Peyer's patch (tissue), 4 donors: Measurements from ENCODE around the gene CTNNA2. TPM values are rescaled to one million over a fixed set of nuclear protein-coding genes. Genes with fewer than 3 reads are reported as not detected.

Experiments
- DNase-seq, 3 donors: peaks; one replicate each; pipeline ENCODE4 v3.0.0-alpha.2; 2017 to 2019
- H3K27ac ChIP-seq, 4 donors: fragments of 200-600 bp; sonication (generic); one replicate each; pipeline ENCODE4 v1.5.1; 2016 to 2019
- H3K27me3 ChIP-seq, 2 donors: fragments of 200-600 bp; sonication (generic); one replicate each; pipeline ENCODE4 v1.5.1; 2019
- H3K36me3 ChIP-seq, 3 donors: fragments of 200-600 bp; sonication (generic); one replicate each; pipeline ENCODE4 v1.5.1; 2016 to 2019
- H3K4me1 ChIP-seq, 4 donors: fragments of 200-600 bp; sonication (generic); one replicate each; pipeline ENCODE4 v1.5.1; 2016 to 2019
- H3K4me3 ChIP-seq, 4 donors: fragments of 200-600 bp; sonication (generic); 1 replicate in 3 of 4; 2 replicates in 1 of 4; pipeline ENCODE4 v1.5.1; 2016 to 2019; ENCODE audit warnings: mild to moderate bottlenecking in 1 of 4
- H3K9me3 ChIP-seq, 4 donors: fragments of 200-600 bp; sonication (generic); one replicate each; pipeline ENCODE4 v1.5.1; 2016 to 2019; ENCODE audit warnings: mild to moderate bottlenecking in 1 of 4
- POLR2A ChIP-seq, 2 donors: fragments of 450-650 bp; IDR thresholded peaks; one replicate each; pipeline ENCODE4 v1.5.1; 2017; ENCODE audit warnings: antibody characterized with exemption in 2 of 2, mild to moderate bottlenecking in 2 of 2, moderate library complexity in 2 of 2
- total RNA-seq, 4 donors: library from RNA; depleted of rRNA; stranded (reverse); fragments of >200 nt; gene quantifications; one replicate each; pipeline ENCODE4 v1.1.0, GENCODE V29; 2016
- TF ChIP-seq, protein P1 (sequence below), 6 experiments: fragments of 450-650 bp in 4 of 6; fragments of 200-600 bp in 2 of 6; sonication (generic) in 1 of 6; IDR thresholded peaks; one replicate each; pipeline ENCODE4 v1.5.1; 2017 to 2019; ENCODE audit warnings: antibody characterized with exemption in 6 of 6, mild to moderate bottlenecking in 3 of 6, moderate library complexity in 1 of 6

The CTNNA2 gene
- total RNA-seq, 4 donors from 2014 or later: 0.67 to 5.3 (median 0.88) TPM; not detected in 1

DNA sequence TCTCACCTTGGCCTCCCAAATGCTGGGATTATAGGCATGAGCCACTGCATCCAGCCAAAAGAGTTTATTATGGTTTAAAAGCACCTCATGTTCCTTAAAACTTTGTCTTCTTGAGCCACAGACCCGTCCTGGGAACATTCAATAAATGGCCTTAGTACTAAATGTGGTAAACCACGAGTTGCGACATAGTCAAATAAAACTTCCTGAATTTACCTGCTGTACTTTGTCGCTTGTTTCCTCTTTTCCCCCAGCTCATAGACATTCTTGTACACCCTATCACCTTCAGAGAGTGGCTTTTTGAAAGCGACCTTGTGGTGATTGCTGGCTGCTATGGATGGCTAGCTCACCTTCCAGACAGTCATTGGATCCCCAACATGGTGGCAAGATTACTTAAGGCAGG lies 481.3 kb downstream of the CTNNA2 start:
- Histone ChIP-seq H3K9me3 (no peaks in the 10 kb centered on the region), H3K4me1 (no peaks in the 10 kb centered on the region), H3K36me3 (no peaks in the 10 kb centered on the region), H3K27ac (no peak overlapping the region), H3K27me3 (no peaks in the 10 kb centered on the region), H3K4me3 (no peak overlapping the region)
- no peak for DNase-seq
- TF ChIP-seq, protein P1, sequence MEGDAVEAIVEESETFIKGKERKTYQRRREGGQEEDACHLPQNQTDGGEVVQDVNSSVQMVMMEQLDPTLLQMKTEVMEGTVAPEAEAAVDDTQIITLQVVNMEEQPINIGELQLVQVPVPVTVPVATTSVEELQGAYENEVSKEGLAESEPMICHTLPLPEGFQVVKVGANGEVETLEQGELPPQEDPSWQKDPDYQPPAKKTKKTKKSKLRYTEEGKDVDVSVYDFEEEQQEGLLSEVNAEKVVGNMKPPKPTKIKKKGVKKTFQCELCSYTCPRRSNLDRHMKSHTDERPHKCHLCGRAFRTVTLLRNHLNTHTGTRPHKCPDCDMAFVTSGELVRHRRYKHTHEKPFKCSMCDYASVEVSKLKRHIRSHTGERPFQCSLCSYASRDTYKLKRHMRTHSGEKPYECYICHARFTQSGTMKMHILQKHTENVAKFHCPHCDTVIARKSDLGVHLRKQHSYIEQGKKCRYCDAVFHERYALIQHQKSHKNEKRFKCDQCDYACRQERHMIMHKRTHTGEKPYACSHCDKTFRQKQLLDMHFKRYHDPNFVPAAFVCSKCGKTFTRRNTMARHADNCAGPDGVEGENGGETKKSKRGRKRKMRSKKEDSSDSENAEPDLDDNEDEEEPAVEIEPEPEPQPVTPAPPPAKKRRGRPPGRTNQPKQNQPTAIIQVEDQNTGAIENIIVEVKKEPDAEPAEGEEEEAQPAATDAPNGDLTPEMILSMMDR (IDR thresholded peaks at IDR 0.05): no peak
- no peak for TF ChIP-seq POLR2A (IDR thresholded peaks at IDR 0.05)

GRCh38 chr2:79994965-79995364 lies 482.1 kb downstream of the CTNNA2 start:
- no peaks in the 10 kb centered on the region for H3K27me3 ChIP-seq
- no peaks in the 10 kb centered on the region for H3K4me1 ChIP-seq
- no peak for TF ChIP-seq POLR2A (IDR thresholded peaks at IDR 0.05)
- TF ChIP-seq, protein P1 (IDR thresholded peaks at IDR 0.05): no peak
- no peak overlapping the region for H3K4me3 ChIP-seq
- H3K36me3 ChIP-seq: no peaks in the 10 kb centered on the region
- DNase-seq: no peak
- H3K27ac ChIP-seq: no peak overlapping the region
- no peaks in the 10 kb centered on the region for H3K9me3 ChIP-seq

DNA sequence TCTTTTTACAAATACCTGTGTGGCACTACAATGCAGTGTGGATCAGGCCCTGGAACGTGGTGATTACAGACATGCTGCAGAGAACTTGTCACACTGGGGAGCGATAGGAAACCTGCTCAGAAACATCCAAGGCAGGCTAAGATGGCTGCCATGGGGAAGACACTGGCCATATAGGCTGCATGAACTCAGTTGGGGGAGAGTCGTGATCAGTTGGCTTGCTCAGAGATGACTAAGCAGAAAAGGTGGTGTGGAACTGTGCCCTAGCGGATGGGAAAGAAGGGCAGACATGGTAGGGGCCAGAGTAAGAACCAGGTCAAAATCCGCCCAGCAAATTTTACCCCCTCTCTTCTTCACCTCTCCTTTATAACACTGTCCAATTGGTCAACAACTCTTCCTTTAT lies 483.9 kb downstream of the CTNNA2 start:
- no peaks in the 10 kb centered on the region for H3K27me3 ChIP-seq
- no peak for DNase-seq
- no peak overlapping the region for H3K4me3 ChIP-seq
- H3K4me1 ChIP-seq: no peaks in the 10 kb centered on the region
- H3K27ac ChIP-seq: no peak overlapping the region
- no peaks in the 10 kb centered on the region for H3K9me3 ChIP-seq
- TF ChIP-seq, protein P1 (IDR thresholded peaks at IDR 0.05): no peak
- TF ChIP-seq POLR2A (IDR thresholded peaks at IDR 0.05): no peak
- H3K36me3 ChIP-seq: no peaks in the 10 kb centered on the region

DNA sequence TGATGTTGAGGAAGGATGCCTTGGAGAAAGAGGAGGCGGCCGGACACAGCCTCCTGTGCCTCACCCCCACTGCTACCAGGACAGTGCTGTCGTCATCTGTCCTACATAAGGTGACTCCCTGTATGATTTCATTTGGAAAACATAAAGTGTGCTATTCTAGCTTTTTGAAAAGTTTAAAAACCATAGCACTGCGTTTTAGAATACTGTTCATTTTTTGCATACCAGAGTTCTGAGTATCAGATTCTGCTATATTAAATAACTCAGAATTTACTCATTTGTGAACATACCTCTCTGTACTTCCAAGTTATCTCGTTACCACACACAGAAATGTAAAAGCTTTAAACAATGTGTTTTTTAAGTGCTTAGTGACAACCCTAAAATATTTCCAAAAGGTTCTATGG lies 488.9 kb downstream of the CTNNA2 start:
- Histone ChIP-seq H3K4me1 (no peaks in the 10 kb centered on the region), H3K4me3 (no peak overlapping the region), H3K36me3 (no peaks in the 10 kb centered on the region), H3K27me3 (no peaks in the 10 kb centered on the region), H3K27ac (no peak overlapping the region), H3K9me3 (no peaks in the 10 kb centered on the region)
- TF ChIP-seq POLR2A (IDR thresholded peaks at IDR 0.05): no peak
- TF ChIP-seq, protein P1 (IDR thresholded peaks at IDR 0.05): no peak
- no peak for DNase-seq

DNA sequence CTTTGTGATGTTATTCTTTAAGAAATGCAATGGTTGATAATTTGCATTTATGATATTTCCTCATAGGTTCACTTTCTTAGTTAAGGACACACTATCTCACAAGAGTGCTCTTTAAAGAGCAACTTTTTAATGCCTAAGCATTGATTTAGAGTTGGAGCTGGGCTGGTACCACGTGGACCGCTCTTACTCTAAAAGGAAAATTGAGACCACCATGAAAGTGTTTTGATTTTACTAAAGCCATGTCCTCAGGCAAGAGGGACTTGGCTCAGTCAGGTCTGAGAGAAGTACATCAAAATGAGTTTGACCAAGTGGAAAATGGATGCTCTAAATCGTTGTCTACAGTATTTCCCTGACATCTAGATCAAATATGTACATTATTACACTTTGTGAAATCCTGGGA lies 489.3 kb downstream of the CTNNA2 start:
- no peak overlapping the region for H3K27ac ChIP-seq
- H3K36me3 ChIP-seq: no peaks in the 10 kb centered on the region
- no peak for TF ChIP-seq POLR2A (IDR thresholded peaks at IDR 0.05)
- TF ChIP-seq, protein P1 (IDR thresholded peaks at IDR 0.05): no peak
- H3K27me3 ChIP-seq: no peaks in the 10 kb centered on the region
- no peak overlapping the region for H3K4me3 ChIP-seq
- no peak for DNase-seq
- no peaks in the 10 kb centered on the region for H3K4me1 ChIP-seq
- no peaks in the 10 kb centered on the region for H3K9me3 ChIP-seq

DNA sequence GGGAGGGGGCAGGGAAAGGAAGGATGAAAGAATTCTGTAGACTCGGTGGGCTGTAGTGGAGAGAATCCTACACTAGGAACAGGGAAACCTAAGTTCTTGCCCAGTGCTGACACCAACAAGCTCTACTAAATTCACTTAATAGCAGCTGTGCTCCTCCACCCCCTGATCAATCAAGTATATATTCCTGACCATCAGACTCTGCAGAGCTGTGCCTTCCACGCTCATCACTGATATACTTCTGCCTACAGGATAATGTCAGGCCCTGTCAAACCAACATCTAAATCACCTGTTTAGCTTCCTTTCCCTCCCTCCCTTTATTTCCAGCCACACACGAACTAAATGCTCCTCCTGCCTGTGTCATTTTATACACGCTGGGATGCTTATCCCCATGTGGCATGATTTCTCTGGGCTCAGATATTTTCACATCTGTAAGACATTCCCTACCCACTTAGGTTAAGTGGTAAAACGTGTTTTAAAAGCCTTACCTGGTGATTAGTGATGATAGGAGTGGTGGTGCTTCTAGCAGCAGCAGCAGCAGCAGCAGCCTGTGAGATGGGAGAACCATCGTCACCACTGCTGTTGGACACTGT lies 489.8 kb downstream of the CTNNA2 start:
- no peak overlapping the region for H3K4me3 ChIP-seq
- TF ChIP-seq POLR2A (IDR thresholded peaks at IDR 0.05): no peak
- TF ChIP-seq, protein P1 (IDR thresholded peaks at IDR 0.05): no peak
- no peaks in the 10 kb centered on the region for H3K27me3 ChIP-seq
- no peaks in the 10 kb centered on the region for H3K36me3 ChIP-seq
- no peak overlapping the region for H3K27ac ChIP-seq
- no peaks in the 10 kb centered on the region for H3K4me1 ChIP-seq
- no peaks in the 10 kb centered on the region for H3K9me3 ChIP-seq
- DNase-seq: no peak
